ENCODE data around the gene PLEKHG7.

GRCh38 chr12:92743026-92743425 lies 40.2 kb downstream of the PLEKHG7 start:
- no peak for TF ChIP-seq CTCF (conservative IDR thresholded peaks at IDR 0.05; ENCODE audit: low read depth, low read length)
- TF ChIP-seq EZH2phosphoT487 (IDR thresholded peaks at IDR 0.05; ENCODE audit: borderline replicate concordance, low read length), result no peak
- no peak for TF ChIP-seq EZH2 (IDR thresholded peaks at IDR 0.05; ENCODE audit: low read length, unreplicated experiment)

All from PC-3 (cell line).